Psoas muscle (tissue), 8 donors: Measurements from ENCODE around the gene ZNF683. TPM values are rescaled to one million over a fixed set of nuclear protein-coding genes. Genes with fewer than 3 reads are reported as not detected.

ENCODE experiments used
- ATAC-seq, 4 donors: fragments of 200-7000 bp; cut with Tn5 transposase; one replicate each; pipeline ENCODE4 v1.9.1; 2020; ENCODE audit warnings: moderate library complexity in 3 of 4, mild to moderate bottlenecking in 2 of 4
- DNase-seq, 2 donors: peaks; one replicate each; pipeline ENCODE4 v3.0.0-alpha.2; 2020
- H3K27ac ChIP-seq: fragments of 200-600 bp; one replicate; pipeline ENCODE4 v1.8.0; 2022
- H3K27me3 ChIP-seq, 3 donors: fragments of 200-600 bp in 1 of 3; one replicate each; pipeline versions ENCODE4 v1.6.1 to v1.8.0; 2013 to 2022; ENCODE audit warnings: low read length in 2 of 3, mild to moderate bottlenecking in 2 of 3, moderate library complexity in 1 of 3; ENCODE audit not compliant: insufficient read depth in 3 of 3
- H3K36me3 ChIP-seq, 2 donors: fragments of 200-600 bp in 1 of 2; one replicate each; pipeline versions ENCODE4 v1.6.1 to v1.8.0; 2013 to 2022; ENCODE audit warnings: low read depth in 1 of 2, mild to moderate bottlenecking in 1 of 2, moderate library complexity in 1 of 2; ENCODE audit not compliant: insufficient read depth in 1 of 2
- H3K4me1 ChIP-seq: fragments of 200-600 bp; one replicate; pipeline ENCODE4 v1.8.0; 2022
- H3K4me3 ChIP-seq: fragments of 200-600 bp; one replicate; pipeline ENCODE4 v1.8.0; 2022; ENCODE audit warnings: mild to moderate bottlenecking
- H3K9me3 ChIP-seq: fragments of 200-600 bp; one replicate; pipeline ENCODE4 v1.8.0; 2022
- WGBS, 3 donors: extraction: QIAGEN DNeasy Blood & Tissue Kit; methylation state at CpG; one replicate each; pipeline versions ENCODE4 v1.1.6 to v1.1.7; 2013; 5-methylcytosine and 5-hydroxymethylcytosine counted together
- intact Hi-C, 2 donors: fragments of 100-400 bp; cut with DNase I; formaldehyde crosslinking; loops; one replicate each; pipeline versions ENCODE4 v1.11.0 to v1.14.2; 2022
- polyA plus RNA-seq, 3 donors: library from polyadenylated mRNA; stranded (reverse); fragments of 200-250 nt; gene quantifications; one replicate each; pipeline ENCODE4 v1.2.3, GENCODE V29; 2013
- total RNA-seq, 4 donors: library from RNA; stranded (reverse); fragmentation: NEBNext Ultra II Directional in 2 of 4; extraction: Animal tissue kit (Norgen Biotek cat#: 25700) in 2 of 4; gene quantifications; one replicate each; pipeline versions ENCODE4 v1.2.1 to v1.2.4, GENCODE V29; 2021 to 2023
- TF ChIP-seq, protein P1 (sequence below): fragments of 200-600 bp; IDR thresholded peaks from one replicate; pipeline ENCODE4 v1.8.0; 2022; ENCODE audit warnings: antibody characterized with exemption
- donor health status: healthy with polysubstance abuse.
- donor health status: DM: no; HTN: no; CAD: no; lungs with moderate emphysema.
- donor health status: Bipolar disorder and iron deficiency.
- donor health status: healthy.
- donor health status: DM: yes; HTN: yes; CAD: no.
- donor health status: DM: no; HTN: no; CAD: no.
- donor health status: DM: no; HTN: no; CAD: no.
- donor health status: DM: yes; HTN: yes; CAD: no.

Gene ZNF683
- total and polyA plus RNA-seq, 7 donors = 0.06 TPM; not detected in 6

DNA sequence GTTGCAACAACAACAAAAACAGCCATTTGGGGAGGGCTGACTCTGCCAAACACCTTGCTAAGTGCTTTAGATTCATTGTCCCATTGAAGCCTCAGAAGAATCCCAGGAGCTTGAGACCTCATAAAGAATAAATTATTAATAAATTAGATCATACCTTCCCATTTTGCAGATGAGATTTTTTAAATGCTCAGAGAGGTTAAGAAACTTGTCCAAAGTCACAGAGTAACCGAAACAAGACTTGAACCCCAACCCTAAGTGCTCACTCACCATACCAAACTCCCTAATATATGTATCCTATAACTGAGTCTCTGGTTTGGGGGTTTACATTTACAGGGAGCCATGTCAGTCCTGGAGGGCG, 22.2 kb downstream of the ZNF683 start:
- Histone ChIP-seq H3K27ac (no peak overlapping the region), H3K4me3 (no peak overlapping the region), H3K9me3 (no peaks in the 10 kb centered on the region), H3K27me3 (peaks cover 0 to 6% (median 1%) of the 10 kb centered on the region in 3 donors), H3K36me3 (no peaks in the 10 kb centered on the region), H3K4me1 (no peaks in the 10 kb centered on the region)
- TF ChIP-seq, protein P1, sequence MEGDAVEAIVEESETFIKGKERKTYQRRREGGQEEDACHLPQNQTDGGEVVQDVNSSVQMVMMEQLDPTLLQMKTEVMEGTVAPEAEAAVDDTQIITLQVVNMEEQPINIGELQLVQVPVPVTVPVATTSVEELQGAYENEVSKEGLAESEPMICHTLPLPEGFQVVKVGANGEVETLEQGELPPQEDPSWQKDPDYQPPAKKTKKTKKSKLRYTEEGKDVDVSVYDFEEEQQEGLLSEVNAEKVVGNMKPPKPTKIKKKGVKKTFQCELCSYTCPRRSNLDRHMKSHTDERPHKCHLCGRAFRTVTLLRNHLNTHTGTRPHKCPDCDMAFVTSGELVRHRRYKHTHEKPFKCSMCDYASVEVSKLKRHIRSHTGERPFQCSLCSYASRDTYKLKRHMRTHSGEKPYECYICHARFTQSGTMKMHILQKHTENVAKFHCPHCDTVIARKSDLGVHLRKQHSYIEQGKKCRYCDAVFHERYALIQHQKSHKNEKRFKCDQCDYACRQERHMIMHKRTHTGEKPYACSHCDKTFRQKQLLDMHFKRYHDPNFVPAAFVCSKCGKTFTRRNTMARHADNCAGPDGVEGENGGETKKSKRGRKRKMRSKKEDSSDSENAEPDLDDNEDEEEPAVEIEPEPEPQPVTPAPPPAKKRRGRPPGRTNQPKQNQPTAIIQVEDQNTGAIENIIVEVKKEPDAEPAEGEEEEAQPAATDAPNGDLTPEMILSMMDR = no peak
- ATAC-seq (no peak), DNase-seq (no peak)
- intact Hi-C loops = no loop called here
- 79 to 88% (median 81%) methylated on average over 2 of the region's 2 CpGs for WGBS, 3 donors

DNA sequence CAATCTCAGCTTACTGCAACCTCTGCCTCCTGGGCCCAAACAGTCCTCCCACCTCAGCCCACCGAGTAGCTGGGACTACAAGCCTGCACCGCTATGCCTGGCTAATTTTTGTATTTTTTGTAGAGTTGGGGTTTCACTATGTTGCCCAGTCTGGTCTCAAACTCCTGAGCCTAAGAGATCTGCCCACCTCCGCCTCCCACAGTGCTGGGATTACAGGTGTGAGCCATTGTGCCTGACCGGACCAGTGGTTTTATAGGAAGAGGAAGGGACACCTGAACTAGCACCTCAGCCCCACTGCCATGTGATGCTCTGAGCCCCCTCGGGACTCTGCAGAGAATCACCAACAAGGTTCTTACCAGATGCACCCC, 22.7 kb downstream of the ZNF683 start:
- Histone ChIP-seq H3K27me3 (peaks cover 0 to 1% (median 1%) of the 10 kb centered on the region in 3 donors), H3K9me3 (no peaks in the 10 kb centered on the region), H3K27ac (no peak overlapping the region), H3K4me1 (no peaks in the 10 kb centered on the region), H3K36me3 (no peaks in the 10 kb centered on the region), H3K4me3 (no peak overlapping the region)
- intact Hi-C loops = no loop called here
- ATAC-seq (no peak), DNase-seq (no peak)
- TF ChIP-seq, protein P1 = no peak
- whole genome bisulfite sequencing, 3 donors = 80 to 81% (median 81%) methylated on average over 5 of the region's 5 CpGs

DNA sequence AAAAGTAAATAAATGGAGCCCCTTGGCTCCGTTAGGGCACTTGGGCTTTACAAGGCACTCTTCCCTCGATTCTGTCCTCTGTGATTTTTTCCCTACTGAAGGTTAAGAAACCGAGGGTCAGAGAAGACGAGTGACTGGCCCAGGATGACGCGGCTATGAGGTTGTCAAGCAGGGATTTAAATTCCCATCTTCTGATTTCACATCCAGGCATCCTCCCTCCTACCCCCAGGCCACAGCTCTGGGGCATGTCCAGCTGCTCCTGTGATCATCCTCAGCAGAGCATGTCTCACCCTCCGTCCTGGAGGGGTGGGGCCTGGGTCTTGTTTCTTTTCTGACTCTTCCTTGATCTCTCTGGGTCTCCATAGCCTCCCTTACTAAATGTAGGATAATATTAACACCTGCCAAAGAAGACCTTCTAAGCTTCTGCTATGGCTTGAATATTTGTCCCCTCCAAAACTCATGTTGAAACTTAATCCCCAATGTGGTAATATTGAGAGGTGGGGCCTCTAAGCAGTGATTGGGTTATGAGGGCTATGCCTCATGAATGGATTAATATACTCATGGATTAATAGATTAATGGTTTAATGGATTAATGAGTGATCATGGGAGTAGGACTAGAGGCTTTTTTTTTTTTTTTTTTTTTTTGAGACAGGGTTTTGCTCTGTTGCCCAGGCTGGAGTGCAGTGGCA, 23.2 kb downstream of the ZNF683 start:
- TF ChIP-seq, protein P1 = no peak
- 78 to 81% (median 80%) methylated on average over 7 of the region's 7 CpGs for WGBS, 3 donors
- H3K27ac ChIP-seq = no peak overlapping the region

DNA sequence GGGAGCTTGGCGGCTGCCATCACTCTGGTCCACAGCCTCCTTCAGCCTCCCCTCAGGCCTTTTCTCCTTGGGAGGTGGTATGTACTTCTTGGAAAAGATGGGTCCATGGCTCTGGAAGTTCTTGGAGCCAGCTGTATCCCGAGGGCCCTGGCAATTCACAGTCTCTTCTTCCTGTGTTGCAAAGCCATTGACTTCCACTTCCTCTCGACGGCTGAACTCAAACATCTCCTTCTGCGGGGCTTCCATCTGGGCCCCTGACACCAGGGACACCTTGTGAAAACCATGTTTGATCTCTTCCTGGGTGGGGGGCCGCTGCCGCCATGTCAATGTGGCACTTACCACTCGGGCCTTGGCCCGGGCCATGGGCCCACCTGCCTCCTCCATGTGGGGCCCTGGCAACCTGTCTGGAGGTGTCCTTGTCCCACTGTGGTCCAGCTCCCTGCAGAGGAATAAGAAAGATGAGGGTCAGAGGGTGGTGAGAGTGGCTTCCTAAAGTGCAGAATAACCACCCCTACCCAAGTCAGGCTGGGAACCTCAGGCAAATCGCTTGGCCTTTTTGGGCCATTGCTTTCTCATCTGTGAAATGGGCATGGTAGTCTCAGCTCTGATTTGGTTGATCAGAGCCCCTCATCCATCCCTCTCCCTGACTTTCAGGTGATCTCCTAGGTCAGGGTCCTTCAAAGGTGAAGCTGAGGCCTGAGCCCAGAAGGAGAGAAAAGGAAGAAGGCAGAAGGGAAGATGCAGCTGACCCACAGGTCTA, 26.1 kb downstream of the ZNF683 start:
- peaks cover 0 to 9% (median 0%) of the 10 kb centered on the region in 3 donors for H3K27me3 ChIP-seq
- DNase-seq (no peak), ATAC-seq (no peak)
- H3K27ac ChIP-seq = no peak overlapping the region
- TF ChIP-seq, protein P1 = no peak
- no peaks in the 10 kb centered on the region for H3K9me3 ChIP-seq
- H3K36me3 ChIP-seq = no peaks in the 10 kb centered on the region
- 64 to 72% (median 70%) methylated on average over 10 of the region's 10 CpGs for WGBS, 3 donors
- no peak overlapping the region for H3K4me3 ChIP-seq
- intact Hi-C loops = no loop called here
- H3K4me1 ChIP-seq = no peaks in the 10 kb centered on the region

More for the DNA sequence above, 23.2 kb downstream of the ZNF683 start:
- Histone ChIP-seq H3K4me1 (no peaks in the 10 kb centered on the region), H3K9me3 (no peaks in the 10 kb centered on the region), H3K4me3 (no peak overlapping the region), H3K27me3 (peaks cover 0 to 1% (median 0%) of the 10 kb centered on the region in 3 donors), H3K36me3 (no peaks in the 10 kb centered on the region)
- ATAC-seq (no peak), DNase-seq (no peak)
- intact Hi-C loops = no loop called here
